22Rv1 (cell line): Measurements from ENCODE around the gene C14orf180.

ENCODE experiments used
- CTCF ChIP-seq: fragments of 450-650 bp; IDR thresholded peaks from 2 replicates; pipeline ENCODE4 v1.5.1; 2017; ENCODE audit warnings: mild to moderate bottlenecking
- ZFX ChIP-seq: fragments of 450-650 bp; IDR thresholded peaks from 2 replicates; pipeline ENCODE4 v1.6.1; 2017; ENCODE audit warnings: antibody characterized with exemption, borderline replicate concordance

DNA sequence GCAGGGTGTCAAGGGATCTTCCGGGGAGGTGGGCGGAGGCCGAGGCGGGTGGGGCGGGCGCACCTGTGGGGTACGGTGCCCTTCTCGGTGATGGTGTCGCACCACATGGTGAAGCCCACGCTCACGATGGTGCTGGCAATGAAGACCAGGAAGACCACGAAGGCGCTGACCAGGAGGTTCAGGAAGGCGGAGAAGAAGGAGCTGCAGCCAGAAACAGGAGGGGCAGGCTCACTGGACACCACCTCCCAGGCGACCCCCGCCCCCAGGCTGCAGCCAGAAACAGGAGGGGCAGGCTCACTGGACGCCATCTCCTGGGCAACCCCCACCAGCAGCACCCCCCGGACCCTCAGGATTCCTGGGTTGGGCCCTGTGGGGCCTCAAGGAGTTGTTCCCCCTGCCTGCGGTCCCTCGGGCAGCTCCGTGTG, 17.4 kb downstream of the C14orf180 start:
- TF ChIP-seq CTCF, result no peak
- no peak for TF ChIP-seq ZFX
